H1 (cell line): Measurements from ENCODE around the gene SPEF2. TPM values are rescaled to one million over a fixed set of nuclear protein-coding genes. Genes with fewer than 3 reads are reported as not detected.

Experiments
- CTCF ChIA-PET: fragments of 300-600 bp; sonication (Branson Sonifier 250); formaldehyde crosslinking; loops from one replicate; lab custom pipeline; 2021; ENCODE audit not compliant: partially characterized antibody; lab: Charles Lee
- POLR2A ChIA-PET: fragments of 300-600 bp; sonication (Branson Sonifier 250); formaldehyde crosslinking; loops from one replicate; lab custom pipeline; 2021; ENCODE audit warnings: inconsistent platforms; ENCODE audit not compliant: partially characterized antibody; lab: Charles Lee
- DNase-seq, 2 experiments: peaks; one replicate each; pipeline versions ENCODE4 v3.0.0 to v3.0.0-alpha.2; 2010 to 2022; ENCODE audit warnings: low spot score in 2 of 2, low read depth in 1 of 2, mixed read lengths in 1 of 2
- FAIRE-seq: peaks from 2 replicates; lab custom pipeline; 2011; peaks lifted over from hg19 to GRCh38; lab: Jason Lieb, UNC
- H2AFZ ChIP-seq: 2 replicates; pipeline ENCODE4 v1.8.1; 2012; ENCODE audit warnings: low read length, inconsistent platforms
- H2AK5ac ChIP-seq: 2 replicates; pipeline ENCODE4 v1.6.1; 2013; ENCODE audit warnings: low read depth, low read length
- H2BK120ac ChIP-seq: replicated peaks from 2 replicates; pipeline ENCODE3; 2013; ENCODE audit warnings: low read depth, low read length, inconsistent platforms
- H2BK12ac ChIP-seq: 2 replicates; pipeline ENCODE4 v1.6.1; 2013; ENCODE audit warnings: low read depth, low read length
- H2BK15ac ChIP-seq: 2 replicates; pipeline ENCODE4 v1.6.1; 2013; ENCODE audit warnings: low read length
- H2BK20ac ChIP-seq: 2 replicates; pipeline ENCODE4 v1.6.1; 2013; ENCODE audit warnings: low read length
- H2BK5ac ChIP-seq: 2 replicates; pipeline ENCODE4 v1.6.1; 2013; ENCODE audit warnings: low read depth, low read length
- H3K14ac ChIP-seq: 2 replicates; pipeline ENCODE4 v1.6.1; 2013; ENCODE audit warnings: inconsistent platforms; ENCODE audit not compliant: insufficient read length
- H3K18ac ChIP-seq: 2 replicates; pipeline ENCODE4 v1.6.1; 2013; ENCODE audit warnings: low read length; ENCODE audit errors: extremely low read depth
- H3K23ac ChIP-seq: 2 replicates; pipeline ENCODE4 v1.6.1; 2013; ENCODE audit warnings: inconsistent platforms; ENCODE audit not compliant: insufficient read length
- H3K23me2 ChIP-seq: 2 replicates; pipeline ENCODE4 v1.6.1; 2013; ENCODE audit warnings: low read depth, low read length
- H3K27ac ChIP-seq: 2 replicates; pipeline ENCODE4 v1.6.1; 2011; ENCODE audit warnings: low read depth, low read length, inconsistent platforms
- H3K27me3 ChIP-seq, 4 experiments: replicated peaks in 1 of 4; 1 replicate in 1 of 4; 2 replicates in 3 of 4; pipeline versions ENCODE4 v1.6.1 to v1.8.1; 2011 to 2013; ENCODE audit warnings: low read length in 3 of 4, mild to moderate bottlenecking in 3 of 4, inconsistent platforms in 2 of 4, mixed read lengths in 2 of 4, moderate library complexity in 1 of 4; ENCODE audit not compliant: control insufficient read depth in 3 of 4, insufficient read depth in 3 of 4; ENCODE audit errors: extremely low read depth in 1 of 4
- H3K36me3 ChIP-seq, 4 experiments: 2 replicates each; pipeline versions ENCODE4 v1.6.1 to v1.8.1; 2011 to 2013; ENCODE audit warnings: mild to moderate bottlenecking in 4 of 4, low read length in 3 of 4, moderate library complexity in 2 of 4, control low read depth in 1 of 4, inconsistent platforms in 1 of 4; ENCODE audit not compliant: insufficient read depth in 4 of 4, control insufficient read depth in 2 of 4
- H3K4ac ChIP-seq: replicated peaks from 2 replicates; pipeline ENCODE3; 2013; ENCODE audit warnings: low read length, low read depth, mixed read lengths, inconsistent platforms; ENCODE audit not compliant: insufficient read length
- H3K4me1 ChIP-seq, 4 experiments: replicated peaks in 1 of 4; 1 replicate in 1 of 4; 2 replicates in 3 of 4; pipeline versions ENCODE4 v1.6.1 to v1.8.1; 2011 to 2013; ENCODE audit warnings: low read length in 3 of 4, inconsistent platforms in 2 of 4, mixed read lengths in 1 of 4; ENCODE audit not compliant: insufficient read depth in 4 of 4, control insufficient read depth in 3 of 4
- H3K4me2 ChIP-seq, 2 experiments: 2 replicates each; pipeline versions ENCODE4 v1.6.1 to v1.8.1; 2011 to 2013; ENCODE audit warnings: low read depth in 2 of 2, low read length in 2 of 2, control low read depth in 1 of 2, inconsistent platforms in 1 of 2, mild to moderate bottlenecking in 1 of 2; ENCODE audit not compliant: insufficient read depth in 1 of 2
- H3K4me3 ChIP-seq, 4 experiments: fragments of 200-600, 300-600 bp in 1 of 4; sonication (generic), shearing (Covaris generic), sonication (Bioruptor Twin) in 1 of 4; 2 replicates each; pipeline versions ENCODE4 v1.5.1 to v1.8.1; 2011 to 2016; ENCODE audit warnings: low read length in 4 of 4, low read depth in 3 of 4, control low read depth in 2 of 4, inconsistent platforms in 2 of 4, mild to moderate bottlenecking in 2 of 4, mixed read lengths in 1 of 4, moderate library complexity in 1 of 4; ENCODE audit not compliant: insufficient read depth in 2 of 4; ENCODE audit errors: extremely low read depth in 1 of 4
- H3K56ac ChIP-seq: replicated peaks from 2 replicates; pipeline ENCODE3; 2013; ENCODE audit warnings: low read depth, mild to moderate bottlenecking, mixed read lengths, low read length, inconsistent platforms; ENCODE audit not compliant: insufficient read length
- H3K79me1 ChIP-seq: 2 replicates; pipeline ENCODE4 v1.6.1; 2013; ENCODE audit warnings: low read depth, low read length, control low read depth
- H3K79me2 ChIP-seq, 2 experiments: 2 replicates each; pipeline versions ENCODE4 v1.6.1 to v1.8.1; 2012 to 2013; ENCODE audit warnings: low read length in 2 of 2, mild to moderate bottlenecking in 2 of 2, inconsistent platforms in 1 of 2; ENCODE audit not compliant: insufficient read depth in 2 of 2, control insufficient read depth in 1 of 2
- H3K9ac ChIP-seq, 4 experiments: replicated peaks in 1 of 4; 1 replicate in 1 of 4; 2 replicates in 3 of 4; pipeline versions ENCODE4 v1.6.1 to v1.8.1; 2011 to 2013; ENCODE audit warnings: low read depth in 3 of 4, low read length in 3 of 4, control low read depth in 2 of 4, mild to moderate bottlenecking in 2 of 4, moderate library complexity in 2 of 4, inconsistent platforms in 1 of 4; ENCODE audit errors: extremely low read depth in 1 of 4
- H3K9me3 ChIP-seq, 2 experiments: 2 replicates each; pipeline versions ENCODE4 v1.6.1 to v1.8.1; 2012 to 2013; ENCODE audit warnings: mild to moderate bottlenecking in 2 of 2, moderate library complexity in 2 of 2, control low read depth in 1 of 2, inconsistent platforms in 1 of 2, low read depth in 1 of 2, low read length in 1 of 2, mixed read lengths in 1 of 2; ENCODE audit not compliant: insufficient read depth in 2 of 2
- H4K20me1 ChIP-seq, 2 experiments: replicated peaks in 1 of 2; 2 replicates each; pipeline versions ENCODE3 to v1.8.1; 2011 to 2013; ENCODE audit warnings: inconsistent platforms in 2 of 2, low read length in 2 of 2, mild to moderate bottlenecking in 1 of 2; ENCODE audit not compliant: insufficient read depth in 2 of 2, control insufficient read depth in 1 of 2
- H4K5ac ChIP-seq: 2 replicates; pipeline ENCODE4 v1.6.1; 2013; ENCODE audit warnings: low read length, low read depth, mixed read lengths, inconsistent platforms; ENCODE audit not compliant: insufficient read length
- H4K8ac ChIP-seq: 2 replicates; pipeline ENCODE4 v1.8.0; 2013; ENCODE audit warnings: mild to moderate bottlenecking, moderate library complexity, low read length, inconsistent platforms; ENCODE audit not compliant: insufficient read depth; ENCODE audit errors: extremely low read depth
- H4K91ac ChIP-seq: replicated peaks from 2 replicates; pipeline ENCODE3; 2013; ENCODE audit warnings: low read length, mixed read lengths, inconsistent platforms; ENCODE audit not compliant: insufficient read length
- BACH1 ChIP-seq: IDR thresholded peaks from 2 replicates; pipeline ENCODE4 v1.6.1; 2012; ENCODE audit warnings: low read length, improper control_type of control experiment
- CBX8 ChIP-seq: fragments of 300-800, 300-1000 bp; sonication (generic); IDR thresholded peaks from 2 replicates; pipeline ENCODE4 v1.7.1; 2016; ENCODE audit warnings: low read depth, low read length, borderline replicate concordance
- CHD2 ChIP-seq: IDR thresholded peaks from 2 replicates; pipeline ENCODE4 v1.6.1; 2012; ENCODE audit warnings: low read length, improper control_type of control experiment
- FOSL1 ChIP-seq: IDR thresholded peaks from 2 replicates; pipeline ENCODE4 v1.6.1; 2011; ENCODE audit warnings: mild to moderate bottlenecking, low read depth, low read length, moderate library complexity; ENCODE audit not compliant: insufficient read depth
- GTF2F1 ChIP-seq: IDR thresholded peaks from 2 replicates; pipeline ENCODE4 v1.6.1; 2012; ENCODE audit warnings: low read depth, low read length, improper control_type of control experiment, borderline replicate concordance
- HDAC6 ChIP-seq: IDR thresholded peaks from one replicate; pipeline ENCODE4 v1.7.1; 2012; ENCODE audit warnings: low read depth, mild to moderate bottlenecking, inconsistent platforms, low read length, moderate library complexity
- SIN3A ChIP-seq, 2 experiments: IDR thresholded peaks in 1 of 2; conservative IDR thresholded peaks in 1 of 2; 2 replicates each; pipeline ENCODE4 v1.6.1; 2011 to 2012; ENCODE audit warnings: low read length in 2 of 2, improper control_type of control experiment in 1 of 2, low read depth in 1 of 2, mild to moderate bottlenecking in 1 of 2
- WGBS, 2 experiments: shearing (Covaris generic) in 1 of 2; methylation state at CpG; one replicate each; pipeline versions ENCODE4 v1.1.6 to v1.1.7; 2013 to 2015; ENCODE audit warnings: low lambda C conversion rate in 2 of 2, mixed read lengths in 2 of 2, inconsistent platforms in 1 of 2, low coverage in 1 of 2, missing lambda C conversion rate in 1 of 2; ENCODE audit not compliant: insufficient replicate concordance in 2 of 2, insufficient coverage in 1 of 2, insufficient read length in 1 of 2; ENCODE audit errors: extremely low coverage in 1 of 2, missing lambda C conversion rate in 1 of 2; 5-methylcytosine and 5-hydroxymethylcytosine counted together
- polyA plus RNA-seq, 7 experiments: library from polyadenylated mRNA; depleted of rRNA in 3 of 7; stranded (reverse) in 5 of 7; unstranded in 2 of 7; fragments of >200 nt in 5 of 7; fragments of 200-250 nt in 2 of 7; gene quantifications; 1 replicate in 5 of 7; 2 replicates in 1 of 7; 4 replicates in 1 of 7; pipeline versions ENCODE4 v1.2.1 to v1.2.3, GENCODE V29; 2011 to 2013; ENCODE audit warnings: missing spikeins in 2 of 7, mixed read lengths in 2 of 7
- total RNA-seq: library from RNA; stranded (reverse); fragmentation: NEBNext Ultra II Directional; extraction: Animal tissue kit (Norgen Biotek cat#: 25700); gene quantifications from 2 replicates; pipeline ENCODE4 v1.2.1, GENCODE V29; 2021
- TF ChIP-seq, protein P1 (sequence below): IDR thresholded peaks from 2 replicates; pipeline ENCODE4 v1.6.1; 2011; ENCODE audit warnings: low read length, improper control_type of control experiment

SPEF2 gene
- total and polyA plus RNA-seq, 2 of the 8 experiments (the other 6 are each of a cell fraction or from before 2014, with no cell fraction given): 0.14 to 0.73 TPM

DNA sequence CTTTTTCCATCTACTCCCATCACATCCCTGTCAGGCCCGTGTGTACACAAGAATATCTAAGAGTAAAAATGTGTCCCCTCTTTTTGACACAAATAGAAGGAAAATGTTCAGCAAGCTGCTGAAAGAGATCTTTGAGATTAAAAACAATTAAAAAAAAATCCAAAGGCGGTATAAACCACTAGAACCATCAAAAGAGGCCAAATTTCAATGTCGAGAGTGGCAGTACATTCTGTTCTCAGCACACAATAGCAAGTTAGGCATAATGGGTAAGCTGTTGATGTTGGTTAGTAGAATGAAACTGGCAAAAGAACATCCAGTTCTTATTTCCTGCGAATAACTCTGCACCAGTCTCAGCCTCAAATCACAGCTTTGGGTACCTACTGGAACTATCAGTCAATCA lies 143.9 kb downstream of the SPEF2 start:
- H3K18ac ChIP-seq: no peak overlapping the region
- H4K91ac ChIP-seq: no peak overlapping the region
- TF ChIP-seq CHD2: no peak
- TF ChIP-seq BACH1: no peak
- TF ChIP-seq FOSL1: no peak
- TF ChIP-seq SIN3A (conservative IDR thresholded peaks at IDR 0.05 in 1 of 2, IDR thresholded peaks at IDR 0.05 in 1 of 2; ENCODE audit: low read depth in 1 of 2, low read length in 2 of 2): no peak
- no peak for TF ChIP-seq CBX8
- TF ChIP-seq GTF2F1: no peak
- TF ChIP-seq, protein P1, sequence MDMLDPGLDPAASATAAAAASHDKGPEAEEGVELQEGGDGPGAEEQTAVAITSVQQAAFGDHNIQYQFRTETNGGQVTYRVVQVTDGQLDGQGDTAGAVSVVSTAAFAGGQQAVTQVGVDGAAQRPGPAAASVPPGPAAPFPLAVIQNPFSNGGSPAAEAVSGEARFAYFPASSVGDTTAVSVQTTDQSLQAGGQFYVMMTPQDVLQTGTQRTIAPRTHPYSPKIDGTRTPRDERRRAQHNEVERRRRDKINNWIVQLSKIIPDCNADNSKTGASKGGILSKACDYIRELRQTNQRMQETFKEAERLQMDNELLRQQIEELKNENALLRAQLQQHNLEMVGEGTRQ: no peak
- no peak for TF ChIP-seq HDAC6
- H2AK5ac ChIP-seq: no peak overlapping the region
- no peaks in the 10 kb centered on the region for H3K36me3 ChIP-seq
- no peaks in the 10 kb centered on the region for H3K79me2 ChIP-seq
- H4K20me1 ChIP-seq: peaks cover under 1 to 2% of the 10 kb centered on the region in 2 experiments
- H2BK12ac ChIP-seq: no peak overlapping the region
- FAIRE-seq (no peak), DNase-seq (no peak)
- no peak overlapping the region for H2BK15ac ChIP-seq
- H2BK120ac ChIP-seq: no peak overlapping the region
- no peak overlapping the region for H2BK5ac ChIP-seq
- no peak overlapping the region for H3K4ac ChIP-seq
- H3K56ac ChIP-seq: no peak overlapping the region
- no peaks in the 10 kb centered on the region for H3K79me1 ChIP-seq
- H4K8ac ChIP-seq: no peak overlapping the region
- 90% methylated on average over 4 of the region's 4 CpGs; no CpG with 5 or more reads in 1 of the 2 experiments for WGBS, 2 experiments
- no peak overlapping the region for H4K5ac ChIP-seq
- no peaks in the 10 kb centered on the region for H3K9me3 ChIP-seq
- H2AFZ ChIP-seq: no peak overlapping the region
- no peak overlapping the region for H3K4me3 ChIP-seq
- no peak overlapping the region for H3K14ac ChIP-seq
- H3K23ac ChIP-seq: no peak overlapping the region
- CTCF ChIA-PET: interaction anchor here (0.9 to 1.7 kb wide), 2 partner anchors 14 to 164 kb away, joined by 3 to 5 read pairs; no protein-coding TSS in a partner anchor
- H3K9ac ChIP-seq: no peak overlapping the region
- POLR2A ChIA-PET: no interaction called here
- H3K27ac ChIP-seq: no peak overlapping the region
- no peak overlapping the region for H2BK20ac ChIP-seq
- no peak overlapping the region for H3K4me2 ChIP-seq
- H3K27me3 ChIP-seq: peaks cover 15 to 49% (median 25%) of the 10 kb centered on the region in 4 experiments
- H3K4me1 ChIP-seq: no peaks in the 10 kb centered on the region
- H3K23me2 ChIP-seq: no peaks in the 10 kb centered on the region
